Suprapubic skin (tissue), 4 donors: Measurements from ENCODE around the gene TUBB4B. TPM values are rescaled to one million over a fixed set of nuclear protein-coding genes. Genes with fewer than 3 reads are reported as not detected.
A peak's percentile ranks its signal among the peaks of the same experiment; 100 is the strongest.
"Not testable (repeated sequence)": the region's sequence is repeated elsewhere in the genome, so short reads cannot be mapped to it uniquely, and the experiment has no call there.

ENCODE experiments used
- DNase-seq, 2 donors: peaks; one replicate each; pipeline ENCODE4 v3.0.0-alpha.2; 2019; ENCODE audit warnings: low spot score in 2 of 2
- H3K27ac ChIP-seq: fragments of 200-600 bp; sonication (generic); one replicate; pipeline ENCODE4 v1.5.1; 2019
- H3K27me3 ChIP-seq: fragments of 200-600 bp; sonication (generic); one replicate; pipeline ENCODE4 v1.5.1; 2019
- H3K36me3 ChIP-seq: fragments of 200-600 bp; sonication (generic); one replicate; pipeline ENCODE4 v1.5.1; 2019
- H3K4me1 ChIP-seq: fragments of 200-600 bp; sonication (generic); one replicate; pipeline ENCODE4 v1.5.1; 2019
- H3K4me3 ChIP-seq: fragments of 200-600 bp; sonication (generic); one replicate; pipeline ENCODE4 v1.5.1; 2019; ENCODE audit warnings: mild to moderate bottlenecking
- H3K9me3 ChIP-seq: fragments of 200-600 bp; sonication (generic); one replicate; pipeline ENCODE4 v1.5.1; 2019
- CTCF ChIP-seq, 2 donors: fragments of 200-600 bp in 1 of 2; fragments of 450-650 bp in 1 of 2; sonication (generic) in 1 of 2; IDR thresholded peaks; one replicate each; pipeline ENCODE4 v1.5.1; 2016 to 2019; ENCODE audit warnings: antibody characterized with exemption in 2 of 2, mild to moderate bottlenecking in 1 of 2, moderate library complexity in 1 of 2
- EP300 ChIP-seq: sonication (generic); formaldehyde crosslinking; IDR thresholded peaks from one replicate; pipeline ENCODE4 v1.6.1; 2017; ENCODE audit warnings: antibody characterized with exemption
- POLR2A ChIP-seq, 2 donors: fragments of 450-650 bp; IDR thresholded peaks; one replicate each; pipeline ENCODE4 v1.6.1; 2017; ENCODE audit warnings: antibody characterized with exemption in 2 of 2, mild to moderate bottlenecking in 2 of 2, moderate library complexity in 2 of 2
- POLR2AphosphoS5 ChIP-seq, 3 donors: sonication (generic); formaldehyde crosslinking; IDR thresholded peaks; one replicate each; pipeline ENCODE4 v1.6.1; 2017; ENCODE audit warnings: antibody characterized with exemption in 3 of 3
- WGBS: methylation state at CpG from one replicate; pipeline ENCODE4 v1.1.5; 2018; 5-methylcytosine and 5-hydroxymethylcytosine counted together
- total RNA-seq, 4 donors: library from RNA; depleted of rRNA; stranded (reverse); fragments of >200 nt; gene quantifications; one replicate each; pipeline ENCODE4 v1.1.0, GENCODE V29; 2016

Gene TUBB4B
- total RNA-seq, 4 donors from 2014 or later = 225 to 708 (median 639) TPM

GRCh38 chr9:137235424-137236237 is 5.5 kb upstream of the TUBB4B start:
- H3K4me3 ChIP-seq = peak overlapping the region; percentile 2
- DNase-seq = no peak
- H3K27ac ChIP-seq = no peak overlapping the region
- H3K36me3 ChIP-seq = no peaks in the 10 kb centered on the region
- H3K27me3 ChIP-seq = peaks cover 54% of the 10 kb centered on the region
- no peak for TF ChIP-seq EP300
- TF ChIP-seq POLR2A (IDR thresholded peaks at IDR 0.05) = no peak
- TF ChIP-seq POLR2AphosphoS5 (IDR thresholded peaks at IDR 0.05) = no peak
- no peak for TF ChIP-seq CTCF (IDR thresholded peaks at IDR 0.05)
- H3K4me1 ChIP-seq = peaks cover 45% of the 10 kb centered on the region
- WGBS = 62% methylated on average over 12 of the region's 35 CpGs
- H3K9me3 ChIP-seq = no peaks in the 10 kb centered on the region

GRCh38 chr9:137236238-137236935 is 4.7 kb upstream of the TUBB4B start:
- no peaks in the 10 kb centered on the region for H3K36me3 ChIP-seq
- peak overlapping the region; percentile 24 for H3K4me3 ChIP-seq
- WGBS = 21% methylated on average over 14 of the region's 31 CpGs
- peak overlapping the region; percentile 78 for H3K27ac ChIP-seq
- TF ChIP-seq POLR2A (IDR thresholded peaks at IDR 0.05) (no peak), CTCF (IDR thresholded peaks at IDR 0.05) (peak; percentile 96 to 100)
- H3K9me3 ChIP-seq = no peaks in the 10 kb centered on the region
- peak; percentile 93 to 94 for DNase-seq
- peaks cover 47% of the 10 kb centered on the region for H3K27me3 ChIP-seq
- H3K4me1 ChIP-seq = peaks cover 45% of the 10 kb centered on the region

- Histone ChIP-seq H3K9me3 (no peaks in the 10 kb centered on the region), H3K27ac (peak overlapping the region; percentile 78), H3K27me3 (peaks cover 41% of the 10 kb centered on the region), H3K36me3 (peaks cover under 1% of the 10 kb centered on the region), H3K4me1 (peaks cover 48% of the 10 kb centered on the region), H3K4me3 (peak overlapping the region; percentile 24)
- WGBS = 32% methylated on average over 9 of the region's 11 CpGs
- no peak for DNase-seq
- no peak for TF ChIP-seq EP300
- no peak for TF ChIP-seq POLR2AphosphoS5 (IDR thresholded peaks at IDR 0.05)
- TF ChIP-seq CTCF (IDR thresholded peaks at IDR 0.05) = no peak
- TF ChIP-seq POLR2A (IDR thresholded peaks at IDR 0.05) = no peak
These were observed 4.1 kb upstream of the TUBB4B start for GRCh38 chr9:137236936-137237421.

- 87% methylated on average over 3 of the region's 13 CpGs for WGBS
- H3K27ac ChIP-seq = peak overlapping the region; percentile 78
- peaks cover 11% of the 10 kb centered on the region for H3K36me3 ChIP-seq
- H3K4me3 ChIP-seq = no peak overlapping the region
- DNase-seq = no peak
- H3K4me1 ChIP-seq = peaks cover 58% of the 10 kb centered on the region
- peaks cover 30% of the 10 kb centered on the region for H3K27me3 ChIP-seq
- TF ChIP-seq POLR2AphosphoS5 (IDR thresholded peaks at IDR 0.05) (no peak), CTCF (IDR thresholded peaks at IDR 0.05) (no peak), POLR2A (IDR thresholded peaks at IDR 0.05) (no peak), EP300 (no peak)
- no peaks in the 10 kb centered on the region for H3K9me3 ChIP-seq
These were observed 3.0 kb upstream of the TUBB4B start for GRCh38 chr9:137237759-137238726.

- Histone ChIP-seq H3K4me3 (peak overlapping the region; percentile 88), H3K36me3 (peaks cover 15% of the 10 kb centered on the region), H3K4me1 (peaks cover 73% of the 10 kb centered on the region), H3K27ac (peak overlapping the region; percentile 96), H3K27me3 (peaks cover 14% of the 10 kb centered on the region)
- H3K9me3 ChIP-seq, DNase-seq: not testable (repeated sequence)
- 50% methylated on average over 27 of the region's 27 CpGs for WGBS
These were observed 1.4 kb upstream of the TUBB4B start for GRCh38 chr9:137239541-137240200.
